ENCODE results near the gene LRRC4C.

- TF ChIP-seq TCF7L2 (IDR thresholded peaks at IDR 0.05; ENCODE audit: low read depth, low read length) (no peak), CTCF (IDR thresholded peaks at IDR 0.05) (no peak), SIN3A (IDR thresholded peaks at IDR 0.05; ENCODE audit: borderline replicate concordance, insufficient read depth, low read depth, low read length) (no peak), REST (IDR thresholded peaks at IDR 0.05; ENCODE audit: insufficient read depth in 1 of 2, low read depth in 2 of 2, low read length in 1 of 2) (no peak)
Measured at GRCh38 chr11:41175304-41175972, 284.0 kb downstream of the LRRC4C start.

Data from Panc1 (cell line).